Measurements from ENCODE around the gene CRYAB. TPM values are rescaled to one million over a fixed set of nuclear protein-coding genes. Genes with fewer than 3 reads are reported as not detected.

The CRYAB gene
- total and polyA plus RNA-seq, 3 donors from 2014 or later, result 18.4 to 116 (median 20.6) TPM

DNA sequence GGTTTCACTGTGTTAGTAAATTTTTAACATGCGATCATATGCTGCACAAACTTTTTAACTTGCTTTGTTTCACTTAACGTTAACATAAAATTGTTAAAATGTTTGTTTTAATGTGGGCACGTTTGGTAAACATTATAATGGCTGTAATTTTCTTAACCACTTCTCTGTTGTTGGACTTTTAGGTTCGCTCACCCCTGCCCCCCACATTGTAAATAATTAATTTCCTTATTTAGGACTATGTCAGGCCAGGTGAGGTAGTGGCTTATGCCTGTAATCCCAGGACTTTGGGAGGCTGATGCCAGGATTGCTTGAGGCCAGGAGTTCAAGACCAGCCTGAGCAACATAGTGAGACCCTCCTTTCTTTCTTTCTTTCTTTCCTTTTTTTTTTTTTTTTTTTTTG lies 18.9 kb upstream of the CRYAB start:
- H3K4me3 ChIP-seq, result no peak overlapping the region
- no peak for TF ChIP-seq POLR2A (IDR thresholded peaks at IDR 0.05)
- TF ChIP-seq, protein P1, sequence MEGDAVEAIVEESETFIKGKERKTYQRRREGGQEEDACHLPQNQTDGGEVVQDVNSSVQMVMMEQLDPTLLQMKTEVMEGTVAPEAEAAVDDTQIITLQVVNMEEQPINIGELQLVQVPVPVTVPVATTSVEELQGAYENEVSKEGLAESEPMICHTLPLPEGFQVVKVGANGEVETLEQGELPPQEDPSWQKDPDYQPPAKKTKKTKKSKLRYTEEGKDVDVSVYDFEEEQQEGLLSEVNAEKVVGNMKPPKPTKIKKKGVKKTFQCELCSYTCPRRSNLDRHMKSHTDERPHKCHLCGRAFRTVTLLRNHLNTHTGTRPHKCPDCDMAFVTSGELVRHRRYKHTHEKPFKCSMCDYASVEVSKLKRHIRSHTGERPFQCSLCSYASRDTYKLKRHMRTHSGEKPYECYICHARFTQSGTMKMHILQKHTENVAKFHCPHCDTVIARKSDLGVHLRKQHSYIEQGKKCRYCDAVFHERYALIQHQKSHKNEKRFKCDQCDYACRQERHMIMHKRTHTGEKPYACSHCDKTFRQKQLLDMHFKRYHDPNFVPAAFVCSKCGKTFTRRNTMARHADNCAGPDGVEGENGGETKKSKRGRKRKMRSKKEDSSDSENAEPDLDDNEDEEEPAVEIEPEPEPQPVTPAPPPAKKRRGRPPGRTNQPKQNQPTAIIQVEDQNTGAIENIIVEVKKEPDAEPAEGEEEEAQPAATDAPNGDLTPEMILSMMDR (IDR thresholded peaks at IDR 0.05), result no peak
- H3K9me3 ChIP-seq, result no peaks in the 10 kb centered on the region
- H3K27me3 ChIP-seq, result no peaks in the 10 kb centered on the region
- H3K4me1 ChIP-seq, result peaks cover 4% of the 10 kb centered on the region
- no peak overlapping the region for H3K27ac ChIP-seq
- H3K36me3 ChIP-seq (ENCODE audit: low read depth, missing control alignments), result no peaks in the 10 kb centered on the region
- WGBS, 2 donors, result 78 to 86% methylated on average over 4 of the region's 4 CpGs
- intact Hi-C loops (cut with DNase I; ENCODE audit: low total_unique reads), result no loop called here
- DNase-seq, result no peak

- TF ChIP-seq, protein P1 (IDR thresholded peaks at IDR 0.05), result no peak
- TF ChIP-seq POLR2A (IDR thresholded peaks at IDR 0.05), result peak; percentile 14
- H3K27me3 ChIP-seq, result no peaks in the 10 kb centered on the region
- H3K27ac ChIP-seq, result peak overlapping the region; percentile 73 to 87
- H3K4me1 ChIP-seq, result peaks cover 13% of the 10 kb centered on the region
- 1% methylated on average over 6 to 47 of the region's 47 CpGs for WGBS, 2 donors
- intact Hi-C loops (cut with DNase I; ENCODE audit: low total_unique reads), result no loop called here
- peak overlapping the region; percentile 47 to 60 for H3K4me3 ChIP-seq
- no peaks in the 10 kb centered on the region for H3K9me3 ChIP-seq
- peak; percentile 97 for DNase-seq
- H3K36me3 ChIP-seq (ENCODE audit: low read depth, missing control alignments), result no peaks in the 10 kb centered on the region
These were observed 15.2 kb upstream of the CRYAB start for GRCh38 chr11:111926505-111927391.

GRCh38 chr11:111925953-111926352 lies 14.4 kb upstream of the CRYAB start:
- Histone ChIP-seq H3K4me1 (peaks cover 13% of the 10 kb centered on the region), H3K27me3 (no peaks in the 10 kb centered on the region), H3K27ac (peak overlapping the region in 1 of 2 donors; percentile 87), H3K36me3 (ENCODE audit: low read depth, missing control alignments) (no peaks in the 10 kb centered on the region), H3K9me3 (no peaks in the 10 kb centered on the region), H3K4me3 (peak overlapping the region in 1 of 2 donors; percentile 52)
- intact Hi-C loops (cut with DNase I; ENCODE audit: low total_unique reads), result no loop called here
- 75 to 77% methylated on average over 16 of the region's 16 CpGs for WGBS, 2 donors
- no peak for TF ChIP-seq POLR2A (IDR thresholded peaks at IDR 0.05)
- TF ChIP-seq, protein P1 (IDR thresholded peaks at IDR 0.05), result no peak
- no peak for DNase-seq

GRCh38 chr11:111923951-111924350 lies 12.4 kb upstream of the CRYAB start:
- Histone ChIP-seq H3K27me3 (no peaks in the 10 kb centered on the region), H3K27ac (peak overlapping the region; percentile 8 to 81), H3K36me3 (ENCODE audit: low read depth, missing control alignments) (no peaks in the 10 kb centered on the region), H3K4me1 (peaks cover 13% of the 10 kb centered on the region), H3K4me3 (no peak overlapping the region), H3K9me3 (no peaks in the 10 kb centered on the region)
- intact Hi-C loops (cut with DNase I; ENCODE audit: low total_unique reads), result no loop called here
- no peak for TF ChIP-seq POLR2A (IDR thresholded peaks at IDR 0.05)
- TF ChIP-seq, protein P1 (IDR thresholded peaks at IDR 0.05), result no peak
- DNase-seq, result no peak

Measured in testis (tissue), 3 donors.